GM21825 (cell line): ENCODE data around the gene DNAH9.

Experiments
- ATAC-seq: cut with Tn5 transposase; IDR thresholded peaks from one replicate; pipeline ENCODE4 v1.9.1; 2021; ENCODE audit warnings: mild to moderate bottlenecking, moderate library complexity; ENCODE audit not compliant: unreplicated experiment

DNAH9 gene

DNA sequence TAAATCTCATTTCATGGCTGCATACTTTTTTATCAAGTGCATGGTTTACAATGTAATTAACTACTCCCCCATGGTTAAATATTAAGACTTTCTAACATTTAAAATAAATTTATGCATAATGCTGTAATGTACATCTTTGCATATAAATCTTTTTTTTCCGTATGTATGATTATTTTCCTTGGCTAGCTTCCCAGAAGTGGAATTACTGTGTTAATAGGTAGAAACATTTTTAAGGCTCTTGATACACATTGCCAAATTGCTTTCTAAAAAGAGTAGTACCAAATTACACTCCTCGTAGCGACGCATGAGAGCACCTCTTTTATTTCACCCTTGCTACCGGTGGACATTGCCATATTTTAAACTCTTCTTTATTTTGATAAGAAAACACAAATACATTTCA lies 141.1 kb downstream of the DNAH9 start:
- ATAC-seq = no peak

DNA sequence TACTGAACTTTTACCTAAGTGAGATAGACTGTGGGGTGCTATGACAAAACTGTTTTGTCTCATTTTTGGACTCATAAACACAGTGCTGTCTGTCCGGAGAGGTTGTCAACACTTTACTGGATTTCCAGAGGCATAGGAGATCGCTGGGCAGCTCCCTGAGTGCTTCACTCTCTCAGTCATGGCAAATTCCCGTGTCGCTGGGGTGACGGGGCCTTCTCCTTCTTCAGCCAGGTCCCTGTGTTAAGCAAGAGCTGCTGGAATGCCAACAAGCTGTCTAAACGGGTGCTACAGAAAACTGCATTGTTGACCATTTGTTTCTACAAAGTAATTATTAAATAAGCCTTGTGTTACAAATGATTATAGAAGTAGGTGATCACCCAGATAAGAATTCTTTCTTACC lies 141.6 kb downstream of the DNAH9 start:
- no peak for ATAC-seq

DNA sequence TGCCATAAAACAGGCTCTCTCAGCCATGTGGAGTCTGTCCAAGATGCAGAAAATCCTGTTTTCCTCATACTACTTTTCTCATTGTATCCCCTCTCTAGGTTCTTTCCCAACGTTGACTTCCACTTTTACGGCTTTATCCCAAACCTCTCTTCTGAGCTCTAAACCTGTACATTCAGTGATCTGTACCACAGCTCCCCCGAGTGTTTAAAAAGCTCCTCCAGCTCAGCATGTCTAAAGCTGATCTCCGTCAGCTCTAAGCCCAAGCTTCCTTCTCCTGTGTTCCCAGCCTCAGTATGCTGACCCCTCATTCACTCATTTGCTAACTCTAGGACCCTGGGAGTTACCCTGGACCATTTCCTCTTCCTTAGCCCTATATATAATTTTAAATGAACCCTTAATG lies 144.6 kb downstream of the DNAH9 start:
- no peak for ATAC-seq

DNA sequence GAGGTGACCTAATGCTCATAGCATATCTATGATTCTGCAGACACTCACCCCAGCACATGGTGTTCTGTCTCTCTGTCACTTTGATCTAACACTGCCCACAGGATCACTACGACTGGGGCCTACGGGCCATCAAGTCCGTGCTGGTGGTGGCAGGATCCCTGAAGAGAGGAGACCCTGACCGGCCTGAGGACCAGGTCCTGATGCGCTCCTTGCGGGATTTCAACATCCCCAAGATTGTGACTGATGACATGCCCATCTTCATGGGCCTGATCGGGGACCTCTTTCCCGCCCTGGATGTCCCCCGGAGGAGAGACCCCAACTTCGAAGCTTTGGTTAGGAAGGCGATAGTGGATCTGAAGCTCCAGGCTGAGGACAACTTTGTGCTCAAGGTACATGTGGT lies 146.4 kb downstream of the DNAH9 start:
- no peak for ATAC-seq

DNA sequence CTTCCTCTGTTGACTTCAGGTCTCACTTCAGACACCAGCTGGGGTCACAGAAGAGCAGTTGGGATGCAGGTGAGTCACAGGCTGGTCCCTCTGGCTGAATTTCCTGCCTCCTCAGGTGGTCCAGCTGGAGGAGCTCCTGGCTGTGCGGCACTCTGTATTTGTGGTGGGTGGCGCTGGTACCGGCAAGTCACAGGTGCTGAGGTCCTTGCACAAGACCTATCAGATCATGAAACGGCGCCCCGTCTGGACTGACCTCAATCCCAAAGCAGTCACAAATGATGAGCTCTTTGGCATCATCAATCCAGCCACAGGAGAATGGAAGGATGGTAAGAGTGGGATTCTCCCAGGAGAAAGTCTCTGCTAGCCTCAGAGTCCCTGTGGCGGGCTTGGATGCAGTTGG lies 149.2 kb downstream of the DNAH9 start:
- ATAC-seq = no peak

- no peak for ATAC-seq
Measured at GRCh38 chr17:11757815-11758214, 159.5 kb downstream of the DNAH9 start.

DNA sequence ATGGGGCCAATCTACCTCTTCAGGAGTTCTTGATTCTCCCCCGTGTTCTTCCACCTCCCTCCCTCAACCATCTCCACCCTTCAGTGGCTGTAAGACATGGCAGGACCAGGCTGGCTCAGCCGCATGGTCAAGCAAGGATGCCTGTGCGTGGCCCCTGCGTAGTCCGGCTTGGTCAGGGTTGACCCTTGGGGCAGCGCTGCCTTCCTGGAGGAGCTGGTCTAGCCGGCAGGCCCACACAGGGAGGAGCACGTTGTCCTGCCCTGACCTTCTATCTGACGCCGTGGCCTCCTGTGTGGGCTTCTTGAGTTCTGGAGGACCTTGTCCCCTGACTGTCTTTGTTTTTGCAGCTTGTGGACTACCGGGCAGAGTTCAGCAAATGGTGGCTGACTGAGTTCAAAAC lies 169.8 kb downstream of the DNAH9 start:
- no peak for ATAC-seq

DNA sequence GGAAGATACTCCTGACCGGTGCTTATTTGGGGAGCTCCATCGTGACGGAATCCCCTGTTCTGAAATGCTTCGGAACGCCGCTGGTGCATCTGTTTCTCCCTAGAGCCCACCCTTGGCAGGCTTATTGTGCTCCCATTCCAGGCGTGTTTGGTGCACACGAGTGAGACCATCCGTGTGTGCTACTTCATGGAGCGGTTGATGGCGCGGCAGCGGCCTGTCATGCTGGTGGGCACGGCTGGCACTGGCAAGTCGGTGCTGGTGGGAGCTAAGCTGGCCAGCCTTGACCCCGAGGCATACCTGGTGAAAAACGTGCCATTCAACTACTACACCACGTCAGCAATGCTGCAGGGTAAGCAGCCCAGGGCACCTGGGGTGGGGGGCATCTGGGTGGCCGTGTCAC lies 170.7 kb downstream of the DNAH9 start:
- no peak for ATAC-seq

GRCh38 chr17:11772031-11772430 lies 173.8 kb downstream of the DNAH9 start:
- ATAC-seq = no peak

GRCh38 chr17:11779892-11780291 lies 181.6 kb downstream of the DNAH9 start:
- no peak for ATAC-seq

- ATAC-seq = no peak
Measured at GRCh38 chr17:11780621-11781020, 182.4 kb downstream of the DNAH9 start.

GRCh38 chr17:11786711-11787438 lies 188.6 kb downstream of the DNAH9 start:
- ATAC-seq = no peak

DNA sequence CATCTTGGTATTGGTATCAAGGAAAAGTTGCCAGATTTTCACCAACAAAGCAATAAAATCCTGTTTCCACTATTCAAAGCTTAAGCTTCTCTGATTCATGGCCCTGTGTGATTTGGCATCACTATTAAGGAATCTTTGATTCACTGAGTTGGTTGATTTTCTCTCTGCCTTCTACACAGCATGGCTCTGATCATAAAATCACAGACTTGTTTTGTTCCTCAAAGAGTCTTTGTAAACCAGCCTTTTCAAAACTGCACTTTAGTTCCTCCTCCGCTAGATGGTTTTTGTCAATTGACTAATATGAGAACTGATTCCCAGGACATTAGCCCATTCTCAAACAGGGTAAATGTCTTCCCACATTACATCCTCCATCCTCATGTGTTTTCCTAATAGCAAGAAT lies 197.6 kb downstream of the DNAH9 start:
- no peak for ATAC-seq

- no peak for ATAC-seq
Measured at GRCh38 chr17:11797803-11798202, 199.5 kb downstream of the DNAH9 start.

DNA sequence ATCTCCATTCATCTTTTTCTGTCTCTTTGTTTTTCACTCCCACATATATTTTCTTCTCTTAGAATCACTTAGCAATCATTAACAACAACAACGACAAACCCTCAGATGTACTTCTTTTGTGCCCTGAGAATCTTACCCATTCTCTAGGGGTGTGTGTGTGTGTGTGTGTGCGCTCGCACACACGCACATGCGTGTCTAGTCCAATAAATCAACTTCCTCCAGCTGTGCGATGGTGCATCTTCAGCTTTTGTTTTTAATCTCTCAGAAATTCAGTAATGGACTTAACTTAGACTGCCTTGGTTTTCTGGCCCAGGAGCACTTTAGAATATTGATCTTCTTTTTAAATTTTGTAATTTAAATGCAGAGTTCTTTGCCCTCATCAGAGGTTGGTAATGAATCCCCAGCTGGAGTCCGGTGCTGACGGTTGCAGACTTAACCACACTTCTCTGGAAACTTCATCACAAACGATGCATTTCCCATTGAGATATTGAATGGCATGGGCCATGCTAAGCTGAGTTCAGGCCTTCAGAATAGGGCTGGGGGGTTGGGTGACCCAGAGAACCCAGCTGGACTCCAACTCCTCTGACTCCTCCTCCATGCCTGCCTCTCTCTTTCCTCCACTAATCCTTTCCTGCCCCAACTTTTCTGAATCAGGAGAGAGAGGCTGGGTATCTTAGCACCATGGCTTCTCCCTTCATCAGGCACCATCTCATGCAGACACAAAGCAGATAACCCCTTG lies 205.1 kb downstream of the DNAH9 start:
- no peak for ATAC-seq

- no peak for ATAC-seq
Measured at GRCh38 chr17:11805138-11805537, 206.9 kb downstream of the DNAH9 start.

GRCh38 chr17:11805952-11806351 lies 207.7 kb downstream of the DNAH9 start:
- ATAC-seq = no peak

DNA sequence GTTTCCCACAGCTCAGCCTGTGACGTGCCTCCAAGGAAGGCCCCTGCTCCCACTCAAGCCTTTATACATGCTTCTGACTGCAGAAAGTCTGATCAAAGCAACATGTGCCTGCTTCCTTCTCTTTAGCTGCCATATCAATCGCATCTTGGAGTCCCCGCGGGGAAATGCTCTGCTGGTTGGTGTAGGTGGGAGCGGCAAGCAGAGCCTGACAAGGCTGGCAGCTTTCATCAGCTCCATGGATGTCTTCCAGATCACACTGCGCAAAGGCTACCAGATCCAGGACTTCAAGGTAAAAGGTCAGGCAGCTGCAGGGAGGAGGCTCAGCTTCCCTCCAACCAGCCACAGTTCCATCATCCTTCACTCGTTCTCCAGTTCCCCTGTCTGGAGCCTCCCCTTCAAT lies 209.3 kb downstream of the DNAH9 start:
- no peak for ATAC-seq

- ATAC-seq = no peak
Measured at GRCh38 chr17:11813278-11813677, 215.0 kb downstream of the DNAH9 start.

DNA sequence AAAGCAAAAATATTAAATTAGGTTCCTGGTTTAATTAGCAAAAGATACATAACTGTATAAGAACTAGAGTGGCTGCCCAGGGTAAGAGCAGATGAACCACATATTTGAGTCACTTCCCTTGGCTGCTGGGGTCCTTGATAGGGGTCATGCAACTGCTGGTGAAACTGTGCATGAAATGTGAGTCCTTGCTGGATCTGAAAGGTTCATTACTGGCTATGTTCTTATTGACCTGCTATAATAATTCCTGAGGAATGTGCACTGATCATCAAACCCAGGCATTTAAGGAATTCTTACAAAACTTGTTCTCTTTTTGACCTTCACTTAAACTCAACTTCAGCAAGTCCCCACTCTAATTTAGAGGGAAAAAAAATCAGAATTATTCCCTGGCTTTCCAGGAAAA lies 215.6 kb downstream of the DNAH9 start:
- ATAC-seq = no peak

DNA sequence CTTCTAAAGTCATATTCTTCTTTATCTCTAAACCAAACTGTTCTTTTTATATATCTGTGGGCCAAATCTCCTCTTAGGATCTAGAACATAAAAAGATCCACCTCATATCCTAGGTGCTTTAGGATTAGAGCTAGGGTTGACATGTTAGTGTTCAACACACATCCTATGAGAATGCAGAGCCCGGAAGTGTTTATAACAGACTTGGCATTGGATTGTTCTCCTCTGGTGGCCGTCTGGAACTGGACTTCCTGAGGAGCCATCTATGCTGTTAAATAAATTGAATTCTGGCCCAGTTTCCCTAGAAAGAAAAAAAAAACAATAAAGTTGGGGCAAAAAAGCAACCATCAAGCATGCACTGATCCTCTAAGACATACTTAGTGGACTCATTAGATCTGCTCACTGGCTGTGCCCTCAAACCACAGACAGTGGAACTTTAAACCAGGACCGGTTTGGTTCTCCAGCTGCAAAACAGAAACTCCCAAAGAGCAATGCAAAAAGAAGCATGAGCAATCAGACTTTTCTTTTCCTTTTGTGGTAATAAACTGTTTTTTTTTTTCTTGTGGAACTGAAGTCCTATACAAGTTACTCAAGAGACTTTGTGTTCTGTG lies 216.5 kb downstream of the DNAH9 start:
- ATAC-seq = no peak

GRCh38 chr17:11816409-11816808 lies 218.1 kb downstream of the DNAH9 start:
- no peak for ATAC-seq
